ENCODE results near the gene DPP7. TPM values are rescaled to one million over a fixed set of nuclear protein-coding genes. Genes with fewer than 3 reads are reported as not detected.

The DPP7 gene
- total and polyA plus RNA-seq, 7 donors: 26.6 to 158 (median 91.3) TPM

DNA sequence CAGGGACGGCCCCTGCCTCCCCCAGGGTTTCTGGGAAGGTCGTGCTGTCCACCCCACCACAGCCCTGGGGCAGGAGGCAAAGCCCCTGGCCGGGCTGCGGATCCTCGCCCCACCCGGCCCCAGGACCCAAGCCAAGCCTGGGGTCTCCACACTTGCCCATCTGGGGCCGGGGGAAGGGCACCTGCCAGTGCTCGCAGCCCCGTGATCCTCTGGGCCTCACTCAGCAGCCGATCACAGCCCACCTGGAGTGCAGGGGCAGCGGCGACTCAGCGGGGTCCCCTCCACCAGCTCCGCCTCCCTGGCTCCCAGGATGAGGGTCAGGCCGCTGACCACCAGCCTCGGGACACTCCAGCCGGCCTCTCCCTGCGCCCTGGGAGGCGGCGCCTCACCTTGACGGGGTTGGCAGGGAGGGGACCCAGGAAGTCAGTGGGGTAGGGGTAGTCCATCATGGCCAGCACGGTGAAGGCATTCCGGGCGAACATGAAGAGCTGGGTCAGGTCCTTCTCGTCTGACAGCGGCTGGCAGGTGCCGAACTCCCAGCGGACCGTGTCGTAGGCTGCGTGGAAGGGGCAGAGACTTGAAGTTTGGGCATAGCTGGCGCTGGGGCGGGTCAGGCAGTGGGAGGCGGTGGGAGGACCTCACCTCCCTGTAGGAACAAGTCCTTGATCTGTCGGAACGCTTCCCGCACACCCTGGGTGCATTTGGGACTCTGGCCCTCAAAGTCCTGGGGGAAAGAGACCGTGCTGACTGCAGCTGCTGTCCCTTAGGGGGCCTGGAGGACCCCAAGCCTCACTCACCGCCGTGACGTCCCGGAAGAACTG lies 1.8 kb downstream of the DPP7 start:
- H3K9me3 ChIP-seq: no peaks in the 10 kb centered on the region
- intact Hi-C loops (cut with DNase I): no loop called here
- H3K4me3 ChIP-seq: no peak overlapping the region
- 95 to 97% methylated on average over 42 of the region's 42 CpGs for WGBS, 2 donors
- H3K27me3 ChIP-seq: no peaks in the 10 kb centered on the region
- peaks cover 0 to 18% (median 14%) of the 10 kb centered on the region in 4 donors for H3K4me1 ChIP-seq
- H3K27ac ChIP-seq: no peak overlapping the region
- DNase-seq: peak; percentile 64
- H3K36me3 ChIP-seq: peaks cover 13 to 51% (median 29%) of the 10 kb centered on the region in 4 donors
- TF ChIP-seq, protein P1, sequence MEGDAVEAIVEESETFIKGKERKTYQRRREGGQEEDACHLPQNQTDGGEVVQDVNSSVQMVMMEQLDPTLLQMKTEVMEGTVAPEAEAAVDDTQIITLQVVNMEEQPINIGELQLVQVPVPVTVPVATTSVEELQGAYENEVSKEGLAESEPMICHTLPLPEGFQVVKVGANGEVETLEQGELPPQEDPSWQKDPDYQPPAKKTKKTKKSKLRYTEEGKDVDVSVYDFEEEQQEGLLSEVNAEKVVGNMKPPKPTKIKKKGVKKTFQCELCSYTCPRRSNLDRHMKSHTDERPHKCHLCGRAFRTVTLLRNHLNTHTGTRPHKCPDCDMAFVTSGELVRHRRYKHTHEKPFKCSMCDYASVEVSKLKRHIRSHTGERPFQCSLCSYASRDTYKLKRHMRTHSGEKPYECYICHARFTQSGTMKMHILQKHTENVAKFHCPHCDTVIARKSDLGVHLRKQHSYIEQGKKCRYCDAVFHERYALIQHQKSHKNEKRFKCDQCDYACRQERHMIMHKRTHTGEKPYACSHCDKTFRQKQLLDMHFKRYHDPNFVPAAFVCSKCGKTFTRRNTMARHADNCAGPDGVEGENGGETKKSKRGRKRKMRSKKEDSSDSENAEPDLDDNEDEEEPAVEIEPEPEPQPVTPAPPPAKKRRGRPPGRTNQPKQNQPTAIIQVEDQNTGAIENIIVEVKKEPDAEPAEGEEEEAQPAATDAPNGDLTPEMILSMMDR (IDR thresholded peaks at IDR 0.05): no peak
- no peak for TF ChIP-seq EP300 (IDR thresholded peaks at IDR 0.05)
- TF ChIP-seq POLR2AphosphoS5 (IDR thresholded peaks at IDR 0.05): no peak
- no peak for TF ChIP-seq POLR2A (IDR thresholded peaks at IDR 0.05)

DNA sequence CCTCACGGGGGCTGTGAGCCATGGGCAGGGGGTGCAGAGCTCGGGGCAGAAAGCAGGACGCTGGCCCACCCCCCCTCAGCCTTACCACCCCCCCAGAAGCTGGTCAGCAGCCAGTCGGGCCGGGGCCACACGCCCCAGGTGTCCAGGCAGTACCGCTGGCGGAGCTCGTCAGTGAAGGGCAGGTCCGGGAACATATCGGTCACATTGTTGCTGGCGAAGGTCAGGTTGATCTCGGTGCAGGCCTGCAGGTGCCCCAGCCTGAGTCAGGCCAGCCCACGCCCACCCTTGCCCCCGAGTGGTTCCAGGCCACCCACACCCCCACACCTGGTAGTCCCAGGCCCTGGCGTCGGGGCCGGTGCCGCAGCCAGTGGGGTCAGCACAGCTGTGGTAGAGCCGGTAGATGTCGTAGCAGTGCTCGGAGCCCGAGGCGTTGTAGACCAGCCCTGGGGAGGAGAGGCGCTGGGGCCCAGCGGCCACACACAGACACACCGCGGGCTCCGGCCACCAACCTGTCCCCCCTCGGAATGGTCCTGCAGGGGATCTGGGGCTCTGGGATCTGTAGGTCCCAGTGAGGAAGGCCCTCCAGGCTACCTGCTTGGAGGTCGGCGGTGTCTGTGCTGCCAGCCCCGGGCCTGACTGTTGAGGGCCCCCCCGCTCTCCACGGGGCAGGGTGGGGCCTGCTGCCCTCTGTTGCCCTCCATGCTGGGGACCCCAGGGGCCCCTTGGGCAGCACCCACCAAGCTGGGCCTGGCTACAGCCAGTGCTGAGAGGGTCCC lies 2.6 kb downstream of the DPP7 start:
- Histone ChIP-seq H3K9me3 (no peaks in the 10 kb centered on the region), H3K4me3 (no peak overlapping the region), H3K4me1 (peaks cover 0 to 18% (median 14%) of the 10 kb centered on the region in 4 donors), H3K27me3 (no peaks in the 10 kb centered on the region), H3K27ac (no peak overlapping the region), H3K36me3 (peaks cover 21 to 59% (median 34%) of the 10 kb centered on the region in 4 donors)
- TF ChIP-seq POLR2A (IDR thresholded peaks at IDR 0.05) (no peak), POLR2AphosphoS5 (IDR thresholded peaks at IDR 0.05) (no peak), EP300 (IDR thresholded peaks at IDR 0.05) (no peak)
- TF ChIP-seq, protein P1 (IDR thresholded peaks at IDR 0.05): no peak
- no peak for DNase-seq
- intact Hi-C loops (cut with DNase I): no loop called here
- 87 to 92% methylated on average over 35 of the region's 35 CpGs for WGBS, 2 donors

DNA sequence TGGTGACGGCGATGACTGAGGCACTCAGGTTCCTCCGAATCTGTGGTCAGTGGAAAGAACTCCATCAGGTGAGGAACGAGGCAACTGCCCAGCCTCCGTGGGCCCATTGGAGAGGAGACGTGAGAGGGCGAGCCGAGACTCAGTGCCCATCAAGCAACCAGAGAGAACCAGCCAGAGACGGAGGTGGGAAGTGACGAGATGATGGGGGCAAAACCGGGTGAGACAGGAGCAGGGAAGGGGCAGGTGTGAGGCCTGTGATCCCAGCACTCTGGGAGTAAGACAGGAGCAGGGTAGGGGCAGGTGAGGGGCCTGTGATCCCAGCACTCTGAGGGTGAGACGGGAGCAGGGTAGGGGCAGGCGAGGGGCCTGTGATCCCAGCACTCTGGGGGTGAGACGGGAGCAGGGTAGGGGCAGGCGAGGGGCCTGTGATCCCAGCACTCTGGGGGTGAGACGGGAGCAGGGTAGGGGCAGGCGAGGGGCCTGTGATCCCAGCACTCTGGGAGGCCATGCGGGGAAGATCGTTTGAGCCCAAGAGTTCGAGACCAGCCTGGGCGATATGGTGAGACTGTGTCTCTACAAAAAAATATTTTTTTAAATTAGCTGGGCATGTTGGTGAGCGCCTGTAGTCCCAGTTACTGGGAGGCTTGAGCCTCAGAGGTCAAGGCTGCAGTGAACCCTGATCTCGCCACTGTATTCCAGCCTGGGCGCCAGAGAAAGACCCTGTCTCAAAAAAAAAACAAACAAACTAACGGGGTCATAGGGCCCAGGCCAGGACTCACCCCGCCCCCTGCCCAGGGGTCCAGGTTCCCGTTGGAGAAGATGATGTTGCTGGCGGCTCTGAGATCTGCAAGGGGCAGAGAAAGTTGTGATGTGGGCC lies 3.4 kb downstream of the DPP7 start:
- no peaks in the 10 kb centered on the region for H3K27me3 ChIP-seq
- TF ChIP-seq POLR2AphosphoS5 (IDR thresholded peaks at IDR 0.05): no peak
- TF ChIP-seq, protein P1 (IDR thresholded peaks at IDR 0.05): no peak
- no peak for TF ChIP-seq EP300 (IDR thresholded peaks at IDR 0.05)
- TF ChIP-seq POLR2A (IDR thresholded peaks at IDR 0.05): no peak
- WGBS, 2 donors: 88 to 93% methylated on average over 28 of the region's 28 CpGs
- H3K36me3 ChIP-seq: peaks cover 23 to 67% (median 36%) of the 10 kb centered on the region in 4 donors
- H3K4me1 ChIP-seq: peaks cover 0 to 18% (median 14%) of the 10 kb centered on the region in 4 donors
- intact Hi-C loops (cut with DNase I): no loop called here
- H3K9me3 ChIP-seq: no peaks in the 10 kb centered on the region
- DNase-seq: no peak
- H3K27ac ChIP-seq: no peak overlapping the region
- no peak overlapping the region for H3K4me3 ChIP-seq

DNA sequence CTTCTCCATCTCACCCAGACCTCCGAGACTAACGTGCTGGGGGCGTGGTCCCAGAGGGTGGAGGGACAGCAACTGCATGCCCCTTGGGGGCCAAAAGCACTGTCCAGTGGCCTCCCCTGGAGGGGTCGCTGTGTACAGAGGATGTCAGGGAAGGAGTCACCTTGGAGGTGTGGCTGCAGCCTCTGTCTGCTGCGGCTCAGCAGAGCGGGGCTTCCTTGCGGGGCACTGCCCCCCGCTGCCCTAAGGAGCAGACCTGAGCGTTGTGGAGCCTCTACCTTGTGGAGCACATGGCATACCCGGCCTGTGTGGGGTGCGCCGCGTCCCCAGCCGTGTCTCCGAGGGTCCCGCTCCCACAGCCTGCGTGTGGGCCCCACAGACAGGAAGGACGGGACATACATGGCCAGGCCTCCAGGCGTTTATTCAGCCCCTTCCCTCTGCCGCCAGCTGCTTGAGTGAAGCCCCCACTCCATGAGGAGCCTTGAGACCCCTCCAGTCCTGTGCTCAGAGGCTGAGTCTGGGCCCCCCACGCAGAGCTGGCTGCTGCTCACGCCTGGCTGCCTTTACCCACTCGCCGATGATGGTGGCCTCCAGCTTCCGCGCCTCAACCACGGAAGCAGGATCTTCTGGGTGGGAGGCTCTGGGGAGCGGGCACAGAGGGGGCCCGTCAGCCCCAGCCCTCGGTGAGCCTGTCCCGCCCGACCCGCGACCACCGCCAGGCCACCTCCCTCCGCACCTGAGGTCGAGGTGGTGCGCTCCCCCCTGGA lies 4.2 kb downstream of the DPP7 start:
- no peaks in the 10 kb centered on the region for H3K27me3 ChIP-seq
- DNase-seq: peak; percentile 62
- peaks cover 25 to 75% (median 43%) of the 10 kb centered on the region in 4 donors for H3K36me3 ChIP-seq
- intact Hi-C loops (cut with DNase I): no loop called here
- H3K27ac ChIP-seq: no peak overlapping the region
- H3K9me3 ChIP-seq: no peaks in the 10 kb centered on the region
- H3K4me3 ChIP-seq: no peak overlapping the region
- peaks cover 0 to 18% (median 14%) of the 10 kb centered on the region in 4 donors for H3K4me1 ChIP-seq
- TF ChIP-seq, protein P1 (IDR thresholded peaks at IDR 0.05): no peak
- no peak for TF ChIP-seq POLR2AphosphoS5 (IDR thresholded peaks at IDR 0.05)
- 92% methylated on average over 38 of the region's 38 CpGs for WGBS, 2 donors

Measured in sigmoid colon (tissue), 7 donors.